Inferior parietal cortex (tissue), 1 donor: Measurements from ENCODE around the gene NRXN3.

Experiments
- DNase-seq: peaks from one replicate; pipeline ENCODE4 v3.0.0-alpha.2; 2016; ENCODE audit errors: extremely low spot score

The NRXN3 gene

GRCh38 chr14:78242086-78242485 is 71.9 kb downstream of the NRXN3 start:
- DNase-seq, result no peak

GRCh38 chr14:78243187-78243586 is 73.0 kb downstream of the NRXN3 start:
- DNase-seq, result no peak

GRCh38 chr14:78245238-78245637 is 75.1 kb downstream of the NRXN3 start:
- DNase-seq, result no peak

GRCh38 chr14:78248501-78249090 is 78.4 kb downstream of the NRXN3 start:
- DNase-seq, result no peak

- no peak for DNase-seq
Measured at GRCh38 chr14:78251308-78251707, 81.1 kb downstream of the NRXN3 start.

GRCh38 chr14:78253986-78254385 is 83.8 kb downstream of the NRXN3 start:
- DNase-seq, result no peak

- no peak for DNase-seq
Measured at GRCh38 chr14:78254911-78255461, 84.8 kb downstream of the NRXN3 start.

- no peak for DNase-seq
Measured at GRCh38 chr14:78259831-78260230, 89.7 kb downstream of the NRXN3 start.

- DNase-seq, result no peak
Measured at GRCh38 chr14:78278464-78279250, 108.5 kb downstream of the NRXN3 start.

- DNase-seq, result no peak
Measured at GRCh38 chr14:78282437-78282836, 112.3 kb downstream of the NRXN3 start.

GRCh38 chr14:78286210-78286609 is 116.0 kb downstream of the NRXN3 start:
- DNase-seq, result no peak

- DNase-seq, result no peak
Measured at GRCh38 chr14:78292003-78292402, 121.8 kb downstream of the NRXN3 start.

- no peak for DNase-seq
Measured at GRCh38 chr14:78297858-78298257, 127.7 kb downstream of the NRXN3 start.

GRCh38 chr14:78298298-78298697 is 128.1 kb downstream of the NRXN3 start:
- DNase-seq, result no peak

GRCh38 chr14:78302841-78303240 is 132.7 kb downstream of the NRXN3 start:
- no peak for DNase-seq

GRCh38 chr14:78307671-78308070 is 137.5 kb downstream of the NRXN3 start:
- no peak for DNase-seq

GRCh38 chr14:78308079-78308478 is 137.9 kb downstream of the NRXN3 start:
- no peak for DNase-seq

GRCh38 chr14:78310272-78310671 is 140.1 kb downstream of the NRXN3 start:
- no peak for DNase-seq

- no peak for DNase-seq
Measured at GRCh38 chr14:78313499-78313898, 143.3 kb downstream of the NRXN3 start.

GRCh38 chr14:78314484-78314883 is 144.3 kb downstream of the NRXN3 start:
- DNase-seq, result no peak

GRCh38 chr14:78316052-78316451 is 145.9 kb downstream of the NRXN3 start:
- DNase-seq, result no peak

GRCh38 chr14:78316786-78317185 is 146.6 kb downstream of the NRXN3 start:
- no peak for DNase-seq

- DNase-seq, result no peak
Measured at GRCh38 chr14:78319406-78319805, 149.2 kb downstream of the NRXN3 start.
